ENCODE measurements around the gene TNFRSF13B. TPM values are rescaled to one million over a fixed set of nuclear protein-coding genes. Genes with fewer than 3 reads are reported as not detected.
A peak's percentile ranks its signal among the peaks of the same experiment; 100 is the strongest.
"Not testable (repeated sequence)": the region's sequence is repeated elsewhere in the genome, so short reads cannot be mapped to it uniquely, and the experiment has no call there.

TNFRSF13B gene
- total RNA-seq, 1 experiment from 2014 or later, result not detected

DNA sequence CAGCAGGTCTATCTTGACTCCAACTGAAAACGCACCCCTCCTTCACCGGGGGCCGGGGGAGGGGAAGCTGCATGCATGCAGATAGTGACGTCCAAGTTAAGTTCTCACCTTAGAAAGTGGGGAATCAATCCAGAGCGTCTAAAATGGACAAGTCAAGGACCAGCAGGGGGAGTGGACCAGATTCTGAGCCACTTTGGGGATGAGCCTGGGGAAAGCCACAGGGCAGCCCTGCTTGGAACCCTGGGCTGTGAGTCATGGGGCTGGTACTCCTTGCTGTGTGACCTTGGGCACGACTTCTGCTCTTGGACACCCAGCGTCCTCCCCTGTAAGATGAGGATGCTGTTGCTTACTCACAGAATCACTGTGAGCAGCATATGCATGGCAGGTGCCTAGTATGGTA is 9.1 kb downstream of the TNFRSF13B start:
- ChIA-PET CTCF (no interaction called here), POLR2A (ENCODE audit: unreplicated experiment) (no interaction called here)
- Histone ChIP-seq H3K4me1 (replicated peaks; ENCODE audit: insufficient read depth) (no peaks in the 10 kb centered on the region), H3K27ac (no peak overlapping the region), H3K79me2 (ENCODE audit: low read depth) (no peaks in the 10 kb centered on the region), H3K4me3 (no peak overlapping the region), H2AFZ (no peak overlapping the region), H3K9me3 (ENCODE audit: insufficient read depth, low read depth) (peaks cover 8% of the 10 kb centered on the region; the same call in 1 of the 2 replicates), H3F3A (ENCODE audit: insufficient read depth, low read depth) (no peaks in the 10 kb centered on the region), H3K27me3 (ENCODE audit: insufficient read depth, low read depth) (no peaks in the 10 kb centered on the region), H3K9me2 (ENCODE audit: insufficient read depth) (no peaks in the 10 kb centered on the region), H3K36me3 (ENCODE audit: low read depth) (no peaks in the 10 kb centered on the region), H3K4me2 (no peak overlapping the region), H4K20me1 (ENCODE audit: insufficient read depth) (no peaks in the 10 kb centered on the region)
- no TSS peak for BruUV-seq (replicated peaks)
- peak in 1 of 2 experiments; percentile 44 for DNase-seq
- intact Hi-C loops (cut with micrococcal nuclease; ENCODE audit: unreplicated experiment), result no loop called here
- TF ChIP-seq, protein P1, sequence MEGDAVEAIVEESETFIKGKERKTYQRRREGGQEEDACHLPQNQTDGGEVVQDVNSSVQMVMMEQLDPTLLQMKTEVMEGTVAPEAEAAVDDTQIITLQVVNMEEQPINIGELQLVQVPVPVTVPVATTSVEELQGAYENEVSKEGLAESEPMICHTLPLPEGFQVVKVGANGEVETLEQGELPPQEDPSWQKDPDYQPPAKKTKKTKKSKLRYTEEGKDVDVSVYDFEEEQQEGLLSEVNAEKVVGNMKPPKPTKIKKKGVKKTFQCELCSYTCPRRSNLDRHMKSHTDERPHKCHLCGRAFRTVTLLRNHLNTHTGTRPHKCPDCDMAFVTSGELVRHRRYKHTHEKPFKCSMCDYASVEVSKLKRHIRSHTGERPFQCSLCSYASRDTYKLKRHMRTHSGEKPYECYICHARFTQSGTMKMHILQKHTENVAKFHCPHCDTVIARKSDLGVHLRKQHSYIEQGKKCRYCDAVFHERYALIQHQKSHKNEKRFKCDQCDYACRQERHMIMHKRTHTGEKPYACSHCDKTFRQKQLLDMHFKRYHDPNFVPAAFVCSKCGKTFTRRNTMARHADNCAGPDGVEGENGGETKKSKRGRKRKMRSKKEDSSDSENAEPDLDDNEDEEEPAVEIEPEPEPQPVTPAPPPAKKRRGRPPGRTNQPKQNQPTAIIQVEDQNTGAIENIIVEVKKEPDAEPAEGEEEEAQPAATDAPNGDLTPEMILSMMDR (conservative IDR thresholded peaks at IDR 0.05), result 0 out of 2 replicates have a peak, but pooled peaks have one; percentile 40
- no peak for TF ChIP-seq EZH2 (IDR thresholded peaks at IDR 0.05; ENCODE audit: low read depth)

DNA sequence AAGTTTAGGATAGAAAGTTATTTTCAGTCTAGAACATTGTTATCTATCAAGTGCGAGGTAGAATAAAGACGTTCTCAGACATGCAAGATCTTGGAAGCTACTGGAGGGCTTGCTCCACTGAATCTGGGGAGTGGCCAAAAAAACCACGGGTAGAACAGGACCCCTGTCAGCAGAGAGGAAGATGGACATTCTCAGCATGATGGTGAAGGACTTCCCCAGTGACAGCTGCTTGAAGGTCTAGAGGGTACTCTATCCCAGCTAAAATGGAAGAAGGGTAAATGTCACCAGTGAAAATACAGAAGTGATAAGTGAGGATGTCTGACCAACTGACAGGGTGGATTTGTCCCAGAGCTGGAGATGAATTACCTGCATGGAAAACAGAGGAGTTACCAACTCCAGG is 10.1 kb downstream of the TNFRSF13B start:
- Histone ChIP-seq H2AFZ (no peak overlapping the region), H3K4me3 (no peak overlapping the region), H3K36me3 (ENCODE audit: low read depth) (no peaks in the 10 kb centered on the region), H3F3A (ENCODE audit: insufficient read depth, low read depth) (no peaks in the 10 kb centered on the region), H3K4me1 (replicated peaks; ENCODE audit: insufficient read depth) (no peaks in the 10 kb centered on the region), H3K9me3 (ENCODE audit: insufficient read depth, low read depth) (peaks cover 8% of the 10 kb centered on the region; the same call in 1 of the 2 replicates), H4K20me1 (ENCODE audit: insufficient read depth) (no peaks in the 10 kb centered on the region), H3K27ac (no peak overlapping the region), H3K9me2 (ENCODE audit: insufficient read depth) (no peaks in the 10 kb centered on the region), H3K4me2 (no peak overlapping the region), H3K27me3 (ENCODE audit: insufficient read depth, low read depth) (no peaks in the 10 kb centered on the region), H3K79me2 (ENCODE audit: low read depth) (no peaks in the 10 kb centered on the region)
- no peak for DNase-seq
- ChIA-PET CTCF (no interaction called here), POLR2A (ENCODE audit: unreplicated experiment) (no interaction called here)
- intact Hi-C loops (cut with micrococcal nuclease; ENCODE audit: unreplicated experiment), result no loop called here
- no peak for TF ChIP-seq EZH2 (IDR thresholded peaks at IDR 0.05; ENCODE audit: low read depth)
- no TSS peak for BruUV-seq (replicated peaks)

DNA sequence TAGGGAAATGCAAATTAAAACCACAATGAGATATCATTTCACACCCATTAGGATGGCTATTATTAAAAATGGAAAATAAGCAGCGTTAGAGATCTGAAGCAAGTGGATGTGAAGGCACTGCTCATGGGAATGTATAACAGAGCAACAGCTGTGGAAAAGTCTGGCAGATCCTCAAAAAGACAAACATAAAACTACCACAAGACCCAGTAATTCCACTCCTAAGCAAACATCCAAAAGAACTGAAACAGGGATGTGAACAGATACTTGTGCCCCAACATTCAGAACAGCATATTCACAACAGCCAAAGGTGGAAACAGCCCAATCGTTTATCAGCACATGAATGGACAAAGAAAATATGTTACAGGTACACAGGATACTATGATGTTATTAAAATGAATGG is 10.9 kb downstream of the TNFRSF13B start:
- H2AFZ ChIP-seq; H3K36me3 ChIP-seq (ENCODE audit: low read depth); H3K4me1 ChIP-seq (replicated peaks; ENCODE audit: insufficient read depth); H3K27ac ChIP-seq; CTCF ChIA-PET; H3K4me2 ChIP-seq; DNase-seq; H3K27me3 ChIP-seq (ENCODE audit: insufficient read depth, low read depth); H3K9me2 ChIP-seq (ENCODE audit: insufficient read depth); H4K20me1 ChIP-seq (ENCODE audit: insufficient read depth); intact Hi-C loops (cut with micrococcal nuclease; ENCODE audit: unreplicated experiment); H3K4me3 ChIP-seq; H3K79me2 ChIP-seq (ENCODE audit: low read depth); BruUV-seq (replicated peaks); POLR2A ChIA-PET (ENCODE audit: unreplicated experiment); H3F3A ChIP-seq (ENCODE audit: insufficient read depth, low read depth): not testable (repeated sequence)
- peaks cover 10% of the 10 kb centered on the region for H3K9me3 ChIP-seq (ENCODE audit: insufficient read depth, low read depth)

DNA sequence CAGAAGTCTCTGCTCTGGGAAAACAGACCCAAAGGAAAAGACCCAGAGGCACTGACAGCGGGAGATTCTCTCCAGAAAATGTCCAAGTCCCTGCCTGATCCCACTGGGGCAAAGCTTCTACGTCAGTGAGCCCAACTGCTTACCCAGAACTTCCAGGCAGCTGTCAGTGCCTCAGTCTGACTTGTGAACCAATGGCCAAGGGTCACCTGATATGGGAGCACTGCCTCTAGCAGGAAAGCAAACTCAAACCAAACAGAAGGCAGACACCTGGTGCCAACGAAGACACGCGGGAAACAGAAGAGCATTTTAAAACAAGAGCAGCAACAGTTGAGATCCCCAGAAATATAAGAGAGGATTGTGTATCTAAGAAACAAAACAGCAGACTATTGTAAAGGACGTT is 16.9 kb downstream of the TNFRSF13B start:
- H3K4me1 ChIP-seq (replicated peaks; ENCODE audit: insufficient read depth); H4K20me1 ChIP-seq (ENCODE audit: insufficient read depth); H3K4me3 ChIP-seq; H3K36me3 ChIP-seq (ENCODE audit: low read depth); BruUV-seq (replicated peaks); CTCF ChIA-PET; H2AFZ ChIP-seq; H3F3A ChIP-seq (ENCODE audit: insufficient read depth, low read depth); intact Hi-C loops (cut with micrococcal nuclease; ENCODE audit: unreplicated experiment); H3K4me2 ChIP-seq; H3K27me3 ChIP-seq (ENCODE audit: insufficient read depth, low read depth); H3K79me2 ChIP-seq (ENCODE audit: low read depth); H3K27ac ChIP-seq; DNase-seq; H3K9me2 ChIP-seq (ENCODE audit: insufficient read depth): not testable (repeated sequence)
- H3K9me3 ChIP-seq (ENCODE audit: insufficient read depth, low read depth), result peaks cover 13% of the 10 kb centered on the region
- POLR2A ChIA-PET (ENCODE audit: unreplicated experiment), result interaction anchor here (0.6 kb wide), 1 partner anchor 221 kb away, joined by 12 read pairs; no protein-coding TSS in a partner anchor
